Right lobe of liver (tissue), 4 donors: ENCODE measurements around the gene CAPN7.

Experiments
- CTCF ChIP-seq, 4 donors: fragments of 200-600 bp in 3 of 4; fragments of 450-650 bp in 1 of 4; IDR thresholded peaks; one replicate each; pipeline versions ENCODE4 v1.5.1 to v1.8.0; 2016 to 2022; ENCODE audit warnings: antibody characterized with exemption in 4 of 4, mild to moderate bottlenecking in 2 of 4
- POLR2A ChIP-seq: fragments of 450-650 bp; IDR thresholded peaks from one replicate; pipeline ENCODE4 v1.6.1; 2017; ENCODE audit warnings: antibody characterized with exemption, mild to moderate bottlenecking
- donor health status: DM: no; HTN: no; CAD: no.
- donor health status: DM: no; HTN: no; CAD: no.
- donor health status: DM: no; HTN: yes; CAD: no.

DNA sequence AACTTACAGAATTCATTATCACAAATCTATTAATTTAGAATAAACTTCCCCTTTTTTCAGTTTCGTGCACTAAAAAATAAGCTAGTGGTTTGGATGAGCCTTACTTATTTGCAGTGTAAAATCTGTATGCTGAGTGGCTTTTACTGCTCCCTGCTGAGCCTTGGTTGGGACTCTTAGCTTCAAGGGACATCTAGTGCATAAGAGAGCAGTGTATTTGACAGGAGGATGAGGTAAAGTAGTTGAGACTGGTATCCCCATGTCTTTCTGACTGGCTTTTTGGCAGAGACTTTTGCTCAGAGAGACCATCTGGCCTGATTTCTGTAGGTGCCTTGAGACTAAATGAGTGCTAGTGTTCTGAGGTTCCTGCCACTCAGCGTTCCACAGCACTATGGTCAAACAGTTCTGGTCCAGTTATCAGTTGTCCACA lies 11.8 kb downstream of the CAPN7 start:
- TF ChIP-seq CTCF (IDR thresholded peaks at IDR 0.05) (no peak), POLR2A (no peak)
